GM12878 (cell line): ENCODE measurements around the gene MAP7. TPM values are rescaled to one million over a fixed set of nuclear protein-coding genes. Genes with fewer than 3 reads are reported as not detected.

Experiments
- ATAC-seq: fragments of 200-7000 bp; cut with Tn5 transposase; 3 replicates; pipeline ENCODE4 v1.9.1; 2020; ENCODE audit warnings: mild to moderate bottlenecking, moderate library complexity
- BruUV-seq: library from RNA; stranded (reverse); fragments of 400-500 nt; replicated peaks from 2 replicates; lab custom pipeline; 2021; lab: Mats Ljungman, UMichigan
- CTCF ChIA-PET: fragments of 300-600 bp; sonication (Branson Sonifier 250); formaldehyde crosslinking; extraction: SDS; loops from one replicate; lab custom pipeline; 2021; ENCODE audit warnings: inconsistent platforms; lab: Yijun Ruan, JAX
- POLR2A ChIA-PET: fragments of 350-600 bp; formaldehyde crosslinking; extraction: SDS; loops from one replicate; lab custom pipeline; 2021; ENCODE audit warnings: inconsistent platforms; lab: Charles Lee
- RAD21 ChIA-PET: fragments of 300-600 bp; sonication (Branson Sonifier 250); formaldehyde crosslinking; loops from one replicate; lab custom pipeline; 2023; ENCODE audit warnings: antibody characterized with exemption; ENCODE audit not compliant: unreplicated experiment; lab: Charles Lee
- SMC1A ChIA-PET: fragments of 300-600 bp; sonication (Branson Sonifier 250); formaldehyde crosslinking; loops from one replicate; lab custom pipeline; 2023; ENCODE audit not compliant: unreplicated experiment, uncharacterized antibody; lab: Charles Lee
- DNase-seq: peaks from one replicate; pipeline ENCODE4 v3.0.0-alpha.2; 2011; ENCODE audit warnings: low read depth, low spot score
- FAIRE-seq: peaks from 3 replicates; lab custom pipeline; 2011; peaks lifted over from hg19 to GRCh38; lab: Jason Lieb, UNC
- H2AFZ ChIP-seq: 2 replicates; pipeline ENCODE4 v1.6.0; 2011; ENCODE audit warnings: low read depth, low read length, control low read depth; ENCODE audit not compliant: control insufficient read depth
- H3K27ac ChIP-seq: 2 replicates; pipeline ENCODE4 v1.5.1; 2011; ENCODE audit warnings: control low read depth; ENCODE audit not compliant: control insufficient read depth, insufficient read depth
- H3K27me3 ChIP-seq, 2 experiments: replicated peaks in 1 of 2; 2 replicates each; pipeline versions ENCODE4 v1.6.0 to v1.6.1; 2011; ENCODE audit warnings: low read length in 1 of 2; ENCODE audit not compliant: control insufficient read depth in 2 of 2, insufficient read depth in 2 of 2
- H3K36me3 ChIP-seq, 2 experiments: 2 replicates each; pipeline ENCODE4 v1.5.1; 2011; ENCODE audit warnings: low read length in 1 of 2; ENCODE audit not compliant: control insufficient read depth in 2 of 2, insufficient read depth in 2 of 2
- H3K4me1 ChIP-seq: 2 replicates; pipeline ENCODE4 v1.6.1; 2011; ENCODE audit warnings: mild to moderate bottlenecking, low read length, moderate library complexity, mixed read lengths; ENCODE audit not compliant: control insufficient read depth, insufficient read depth
- H3K4me2 ChIP-seq: 2 replicates; pipeline ENCODE4 v1.6.0; 2011; ENCODE audit warnings: control low read depth; ENCODE audit not compliant: control insufficient read depth, insufficient read depth
- H3K4me3 ChIP-seq: fragments of 200-600 bp; sonication (generic); 2 replicates; pipeline ENCODE4 v1.5.1; 2016
- H3K79me2 ChIP-seq: 2 replicates; pipeline ENCODE4 v1.6.0; 2011; ENCODE audit warnings: low read length; ENCODE audit not compliant: control insufficient read depth, insufficient read depth
- H3K9ac ChIP-seq: 2 replicates; pipeline ENCODE4 v1.8.0; 2011; ENCODE audit warnings: low read length, control low read depth, mixed read lengths; ENCODE audit not compliant: control insufficient read depth, insufficient read depth
- H3K9me3 ChIP-seq: replicated peaks from 3 replicates; pipeline ENCODE4 v1.5.1; 2011; ENCODE audit warnings: mild to moderate bottlenecking, low read length; ENCODE audit not compliant: control insufficient read depth, insufficient read depth
- H4K20me1 ChIP-seq: 2 replicates; pipeline ENCODE4 v1.6.0; 2011; ENCODE audit not compliant: control insufficient read depth, insufficient read depth
- ASH2L ChIP-seq: fragments of 300-600, 200-600 bp; sonication (generic); IDR thresholded peaks from 2 replicates; pipeline ENCODE4 v1.6.1; 2017; ENCODE audit warnings: low read depth, mild to moderate bottlenecking, borderline replicate concordance
- BCL11A ChIP-seq: IDR thresholded peaks from 2 replicates; pipeline ENCODE4 v1.6.1; 2011; ENCODE audit warnings: low read depth, low read length
- BMI1 ChIP-seq: fragments of 450-650 bp; IDR thresholded peaks from 2 replicates; pipeline ENCODE4 v1.6.1; 2016; ENCODE audit warnings: mild to moderate bottlenecking, moderate library complexity, borderline replicate concordance
- CHD1 ChIP-seq: IDR thresholded peaks from 2 replicates; pipeline ENCODE4 v1.6.1; 2012; ENCODE audit warnings: low read depth, low read length, improper control_type of control experiment
- CREB1 ChIP-seq: IDR thresholded peaks from 2 replicates; pipeline ENCODE4 v1.6.1; 2012; ENCODE audit warnings: low read depth, mild to moderate bottlenecking, inconsistent platforms
- EED ChIP-seq: sonication (generic); IDR thresholded peaks from 2 replicates; pipeline ENCODE4 v1.6.1; 2016; ENCODE audit warnings: antibody characterized with exemption, low read depth
- HDAC2 ChIP-seq: fragments of 200-600 bp; sonication (generic); IDR thresholded peaks from 2 replicates; pipeline ENCODE4 v1.6.1; 2017
- LARP7 ChIP-seq: fragments of 450-650 bp; IDR thresholded peaks from 2 replicates; pipeline ENCODE4 v1.6.1; 2017; ENCODE audit warnings: mild to moderate bottlenecking
- MYC ChIP-seq: IDR thresholded peaks from 2 replicates; pipeline ENCODE4 v1.6.1; 2011; ENCODE audit warnings: mild to moderate bottlenecking, low read length, moderate library complexity, inconsistent platforms; ENCODE audit not compliant: insufficient read depth, insufficient replicate concordance, insufficient read length, severe bottlenecking
- NBN ChIP-seq: fragments of 450-650 bp; IDR thresholded peaks from 2 replicates; pipeline ENCODE4 v1.6.1; 2016
- RUNX3 ChIP-seq: IDR thresholded peaks from 2 replicates; pipeline ENCODE4 v1.6.1; 2012; ENCODE audit warnings: low read length, inconsistent platforms
- SIX5 ChIP-seq: IDR thresholded peaks from 2 replicates; pipeline ENCODE4 v1.6.1; 2011; ENCODE audit warnings: mild to moderate bottlenecking, low read depth, low read length, moderate library complexity; ENCODE audit not compliant: severe bottlenecking
- SUPT20H ChIP-seq: IDR thresholded peaks from 2 replicates; pipeline ENCODE4 v1.6.1; 2011; ENCODE audit warnings: low read depth, mild to moderate bottlenecking, low read length, moderate library complexity, borderline replicate concordance; ENCODE audit not compliant: control insufficient read depth
- ZNF384 ChIP-seq: IDR thresholded peaks from 2 replicates; pipeline ENCODE4 v1.6.1; 2012; ENCODE audit warnings: low read depth, mild to moderate bottlenecking, low read length, improper control_type of control experiment, borderline replicate concordance
- ZNF622 ChIP-seq: fragments of 450-650 bp; IDR thresholded peaks from 2 replicates; pipeline ENCODE4 v1.6.1; 2017; ENCODE audit warnings: mild to moderate bottlenecking, inconsistent platforms
- WGBS: methylation state at CpG from one replicate; pipeline ENCODE4 v1.1.6; 2016; ENCODE audit warnings: low lambda C conversion rate; ENCODE audit not compliant: insufficient replicate concordance, insufficient coverage; ENCODE audit errors: missing lambda C conversion rate; 5-methylcytosine and 5-hydroxymethylcytosine counted together
- in situ Hi-C: fragments of 300-500 bp; cut with MboI; formaldehyde crosslinking; loops from 9 replicates; pipeline ENCODE4 v1.14.3; 2018; ENCODE audit warnings: mixed read lengths
- intact Hi-C: fragments of 100-400 bp; cut with micrococcal nuclease; formaldehyde crosslinking; loops from one replicate; pipeline ENCODE4 v1.14.2; 2022; ENCODE audit not compliant: unreplicated experiment
- polyA plus RNA-seq, 11 experiments: library from polyadenylated mRNA; depleted of rRNA in 4 of 11; unstranded in 6 of 11; stranded (reverse) in 5 of 11; fragments of >200 nt; fragmentation: Nextera tagmentation in 4 of 11; fragmentation: Illumina TruSeq in 1 of 11; extraction: Ambion mirVana in 4 of 11; extraction: Trizol in 1 of 11; gene quantifications; 1 replicate in 1 of 11; 2 replicates in 10 of 11; pipeline versions ENCODE4 v1.2.1 to v1.2.3, GENCODE V29; 2011 to 2016; ENCODE audit warnings: inconsistent platforms in 2 of 11, missing spikeins in 2 of 11, low read depth in 1 of 11
- total RNA-seq, 4 experiments: library from RNA; depleted of rRNA in 3 of 4; stranded (reverse); fragments of >200 nt in 3 of 4; fragmentation: Illumina TruSeq in 1 of 4; extraction: Trizol in 1 of 4; gene quantifications; 2 replicates each; pipeline versions ENCODE4 v1.2.1 to v1.2.3, GENCODE V29; 2013 to 2021
- TF ChIP-seq, protein P1 (sequence below): fragments of 450-650 bp; formaldehyde crosslinking; IDR thresholded peaks from 2 replicates; pipeline ENCODE4 v1.4.0; 2022; ENCODE audit warnings: mild to moderate bottlenecking, moderate library complexity
- TF ChIP-seq, protein P2 (sequence below): IDR thresholded peaks from 2 replicates; pipeline ENCODE4 v1.6.1; 2012; ENCODE audit warnings: low read depth, low read length, improper control_type of control experiment
- TF ChIP-seq, protein P3 (sequence below): fragments of 450-650 bp; IDR thresholded peaks from 2 replicates; pipeline ENCODE4 v1.6.1; 2017; ENCODE audit warnings: mild to moderate bottlenecking, moderate library complexity

MAP7 gene
- total and polyA plus RNA-seq, 10 of the 15 experiments (the other 5 are each of a cell fraction or from before 2014, with no cell fraction given), result 0.04 to 0.17 (median 0.08) TPM; not detected in 2

DNA sequence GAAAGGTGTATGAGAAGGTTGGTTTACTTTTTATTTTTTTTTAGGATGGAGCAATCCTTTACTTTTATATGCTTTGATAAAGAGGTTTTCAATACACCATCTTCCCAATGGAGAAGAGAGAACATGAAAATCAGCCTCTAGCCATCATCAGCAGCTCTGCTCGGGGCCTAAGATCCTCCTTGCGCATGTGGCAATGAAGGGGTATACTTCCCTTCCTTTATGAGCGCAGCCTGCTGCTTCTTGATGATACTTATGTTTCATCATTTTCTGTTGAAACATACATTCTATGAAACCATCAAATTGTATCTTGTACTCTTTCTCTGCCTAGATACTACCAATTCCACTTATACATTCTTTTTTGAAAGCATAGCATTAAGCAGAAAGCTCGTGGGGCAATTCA is 74.5 kb downstream of the MAP7 start (continued):
- TF ChIP-seq, protein P1, sequence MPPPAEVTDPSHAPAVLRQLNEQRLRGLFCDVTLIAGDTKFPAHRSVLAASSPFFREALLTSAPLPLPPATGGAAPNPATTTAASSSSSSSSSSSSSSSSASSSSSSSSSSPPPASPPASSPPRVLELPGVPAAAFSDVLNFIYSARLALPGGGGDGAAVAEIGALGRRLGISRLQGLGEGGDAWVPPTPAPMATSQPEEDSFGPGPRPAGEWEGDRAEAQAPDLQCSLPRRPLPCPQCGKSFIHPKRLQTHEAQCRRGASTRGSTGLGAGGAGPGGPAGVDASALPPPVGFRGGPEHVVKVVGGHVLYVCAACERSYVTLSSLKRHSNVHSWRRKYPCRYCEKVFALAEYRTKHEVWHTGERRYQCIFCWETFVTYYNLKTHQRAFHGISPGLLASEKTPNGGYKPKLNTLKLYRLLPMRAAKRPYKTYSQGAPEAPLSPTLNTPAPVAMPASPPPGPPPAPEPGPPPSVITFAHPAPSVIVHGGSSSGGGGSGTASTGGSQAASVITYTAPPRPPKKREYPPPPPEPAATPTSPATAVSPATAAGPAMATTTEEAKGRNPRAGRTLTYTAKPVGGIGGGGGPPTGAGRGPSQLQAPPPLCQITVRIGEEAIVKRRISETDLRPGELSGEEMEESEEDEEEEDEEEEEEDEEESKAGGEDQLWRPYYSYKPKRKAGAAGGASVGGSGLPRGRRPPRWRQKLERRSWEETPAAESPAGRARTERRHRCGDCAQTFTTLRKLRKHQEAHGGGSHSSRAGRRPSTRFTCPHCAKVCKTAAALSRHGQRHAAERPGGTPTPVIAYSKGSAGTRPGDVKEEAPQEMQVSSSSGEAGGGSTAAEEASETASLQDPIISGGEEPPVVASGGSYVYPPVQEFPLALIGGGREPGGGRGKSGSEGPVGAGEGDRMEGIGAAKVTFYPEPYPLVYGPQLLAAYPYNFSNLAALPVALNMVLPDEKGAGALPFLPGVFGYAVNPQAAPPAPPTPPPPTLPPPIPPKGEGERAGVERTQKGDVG, result no peak
- TF ChIP-seq RUNX3 (no peak), BMI1 (no peak), SIX5 (no peak), LARP7 (no peak), ZNF384 (no peak), BCL11A (no peak), NBN (no peak)
- TF ChIP-seq, protein P2, sequence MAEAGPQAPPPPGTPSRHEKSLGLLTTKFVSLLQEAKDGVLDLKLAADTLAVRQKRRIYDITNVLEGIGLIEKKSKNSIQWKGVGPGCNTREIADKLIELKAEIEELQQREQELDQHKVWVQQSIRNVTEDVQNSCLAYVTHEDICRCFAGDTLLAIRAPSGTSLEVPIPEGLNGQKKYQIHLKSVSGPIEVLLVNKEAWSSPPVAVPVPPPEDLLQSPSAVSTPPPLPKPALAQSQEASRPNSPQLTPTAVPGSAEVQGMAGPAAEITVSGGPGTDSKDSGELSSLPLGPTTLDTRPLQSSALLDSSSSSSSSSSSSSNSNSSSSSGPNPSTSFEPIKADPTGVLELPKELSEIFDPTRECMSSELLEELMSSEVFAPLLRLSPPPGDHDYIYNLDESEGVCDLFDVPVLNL, result no peak

DNA sequence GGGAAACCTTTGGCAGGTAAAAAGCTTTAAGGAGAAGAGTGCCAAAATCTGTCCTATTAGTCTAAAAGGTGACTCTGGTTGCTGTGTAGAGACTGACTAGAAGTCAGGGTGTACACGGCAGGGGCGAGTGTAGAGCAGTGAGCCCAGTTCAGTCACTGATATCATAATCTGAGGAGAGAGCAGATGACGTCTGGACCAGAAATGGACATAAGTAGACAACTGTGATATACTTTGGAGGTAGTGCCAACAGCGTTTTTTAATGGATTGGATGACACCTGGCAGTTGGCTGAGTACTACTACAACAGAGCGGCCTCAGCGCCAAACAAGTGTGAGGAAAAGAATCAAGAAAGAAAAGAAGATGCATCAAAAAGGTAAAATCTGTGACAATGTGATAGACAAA is 76.0 kb downstream of the MAP7 start:
- H3K4me2 ChIP-seq, result no peak overlapping the region
- intact Hi-C loops (no loop called here), in situ Hi-C loops (no loop called here)
- SMC1A ChIA-PET, result no interaction called here
- H3K36me3 ChIP-seq, result no peaks in the 10 kb centered on the region
- H3K4me1 ChIP-seq, result no peaks in the 10 kb centered on the region
- no peak for DNase-seq
- WGBS, result 59% methylated on average over 6 of the region's 6 CpGs
- H4K20me1 ChIP-seq, result no peaks in the 10 kb centered on the region
- H3K9me3 ChIP-seq, result no peaks in the 10 kb centered on the region
- H3K79me2 ChIP-seq, result no peaks in the 10 kb centered on the region
- no peak overlapping the region for H2AFZ ChIP-seq
- peaks cover 0 to 2% of the 10 kb centered on the region in 2 experiments; a peak in 2 of 4 replicates for H3K27me3 ChIP-seq
- H3K4me3 ChIP-seq, result no peak overlapping the region
- no peak for FAIRE-seq
- CTCF ChIA-PET, result no interaction called here
- POLR2A ChIA-PET, result no interaction called here
- ATAC-seq, result no peak
- RAD21 ChIA-PET, result no interaction called here
- H3K27ac ChIP-seq, result no peak overlapping the region
- BruUV-seq, result no TSS peak
- no peak overlapping the region for H3K9ac ChIP-seq
- TF ChIP-seq MYC (no peak), CHD1 (no peak), ASH2L (no peak), ZNF622 (no peak), HDAC2 (no peak), SUPT20H (no peak), CREB1 (no peak), EED (no peak)
- TF ChIP-seq, protein P3, sequence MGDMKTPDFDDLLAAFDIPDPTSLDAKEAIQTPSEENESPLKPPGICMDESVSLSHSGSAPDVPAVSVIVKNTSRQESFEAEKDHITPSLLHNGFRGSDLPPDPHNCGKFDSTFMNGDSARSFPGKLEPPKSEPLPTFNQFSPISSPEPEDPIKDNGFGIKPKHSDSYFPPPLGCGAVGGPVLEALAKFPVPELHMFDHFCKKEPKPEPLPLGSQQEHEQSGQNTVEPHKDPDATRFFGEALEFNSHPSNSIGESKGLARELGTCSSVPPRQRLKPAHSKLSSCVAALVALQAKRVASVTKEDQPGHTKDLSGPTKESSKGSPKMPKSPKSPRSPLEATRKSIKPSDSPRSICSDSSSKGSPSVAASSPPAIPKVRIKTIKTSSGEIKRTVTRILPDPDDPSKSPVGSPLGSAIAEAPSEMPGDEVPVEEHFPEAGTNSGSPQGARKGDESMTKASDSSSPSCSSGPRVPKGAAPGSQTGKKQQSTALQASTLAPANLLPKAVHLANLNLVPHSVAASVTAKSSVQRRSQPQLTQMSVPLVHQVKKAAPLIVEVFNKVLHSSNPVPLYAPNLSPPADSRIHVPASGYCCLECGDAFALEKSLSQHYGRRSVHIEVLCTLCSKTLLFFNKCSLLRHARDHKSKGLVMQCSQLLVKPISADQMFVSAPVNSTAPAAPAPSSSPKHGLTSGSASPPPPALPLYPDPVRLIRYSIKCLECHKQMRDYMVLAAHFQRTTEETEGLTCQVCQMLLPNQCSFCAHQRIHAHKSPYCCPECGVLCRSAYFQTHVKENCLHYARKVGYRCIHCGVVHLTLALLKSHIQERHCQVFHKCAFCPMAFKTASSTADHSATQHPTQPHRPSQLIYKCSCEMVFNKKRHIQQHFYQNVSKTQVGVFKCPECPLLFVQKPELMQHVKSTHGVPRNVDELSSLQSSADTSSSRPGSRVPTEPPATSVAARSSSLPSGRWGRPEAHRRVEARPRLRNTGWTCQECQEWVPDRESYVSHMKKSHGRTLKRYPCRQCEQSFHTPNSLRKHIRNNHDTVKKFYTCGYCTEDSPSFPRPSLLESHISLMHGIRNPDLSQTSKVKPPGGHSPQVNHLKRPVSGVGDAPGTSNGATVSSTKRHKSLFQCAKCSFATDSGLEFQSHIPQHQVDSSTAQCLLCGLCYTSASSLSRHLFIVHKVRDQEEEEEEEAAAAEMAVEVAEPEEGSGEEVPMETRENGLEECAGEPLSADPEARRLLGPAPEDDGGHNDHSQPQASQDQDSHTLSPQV, result no peak
